ENCODE results near the gene UGCG. TPM values are rescaled to one million over a fixed set of nuclear protein-coding genes. Genes with fewer than 3 reads are reported as not detected.
A peak's percentile ranks its signal among the peaks of the same experiment; 100 is the strongest.

Gene UGCG
- total RNA-seq, 4 donors from 2014 or later: 25.0 to 203 (median 59.7) TPM

DNA sequence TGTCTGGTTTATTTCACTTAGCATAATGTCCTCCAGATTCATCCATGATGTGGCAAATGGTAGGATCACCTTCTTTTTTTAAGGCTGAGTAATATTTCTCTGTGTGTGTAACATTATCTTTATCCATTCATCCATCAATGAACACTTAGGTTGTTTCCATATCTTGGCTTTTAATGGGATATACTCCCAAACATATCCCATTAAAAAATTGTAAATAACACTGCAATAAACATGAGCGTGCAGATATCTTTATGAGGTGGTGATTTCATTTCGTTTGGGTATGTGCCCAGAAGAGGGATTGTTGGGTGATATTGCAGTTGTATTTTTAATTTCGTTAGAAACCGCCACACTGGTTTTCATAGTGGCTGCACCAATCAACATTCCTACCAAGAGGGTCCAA, 36.2 kb upstream of the UGCG start:
- ATAC-seq (ENCODE audit: low FRiP score) (no peak), DNase-seq (ENCODE audit: low spot score) (no peak)
- TF ChIP-seq, protein P1, sequence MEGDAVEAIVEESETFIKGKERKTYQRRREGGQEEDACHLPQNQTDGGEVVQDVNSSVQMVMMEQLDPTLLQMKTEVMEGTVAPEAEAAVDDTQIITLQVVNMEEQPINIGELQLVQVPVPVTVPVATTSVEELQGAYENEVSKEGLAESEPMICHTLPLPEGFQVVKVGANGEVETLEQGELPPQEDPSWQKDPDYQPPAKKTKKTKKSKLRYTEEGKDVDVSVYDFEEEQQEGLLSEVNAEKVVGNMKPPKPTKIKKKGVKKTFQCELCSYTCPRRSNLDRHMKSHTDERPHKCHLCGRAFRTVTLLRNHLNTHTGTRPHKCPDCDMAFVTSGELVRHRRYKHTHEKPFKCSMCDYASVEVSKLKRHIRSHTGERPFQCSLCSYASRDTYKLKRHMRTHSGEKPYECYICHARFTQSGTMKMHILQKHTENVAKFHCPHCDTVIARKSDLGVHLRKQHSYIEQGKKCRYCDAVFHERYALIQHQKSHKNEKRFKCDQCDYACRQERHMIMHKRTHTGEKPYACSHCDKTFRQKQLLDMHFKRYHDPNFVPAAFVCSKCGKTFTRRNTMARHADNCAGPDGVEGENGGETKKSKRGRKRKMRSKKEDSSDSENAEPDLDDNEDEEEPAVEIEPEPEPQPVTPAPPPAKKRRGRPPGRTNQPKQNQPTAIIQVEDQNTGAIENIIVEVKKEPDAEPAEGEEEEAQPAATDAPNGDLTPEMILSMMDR (IDR thresholded peaks at IDR 0.05): no peak

DNA sequence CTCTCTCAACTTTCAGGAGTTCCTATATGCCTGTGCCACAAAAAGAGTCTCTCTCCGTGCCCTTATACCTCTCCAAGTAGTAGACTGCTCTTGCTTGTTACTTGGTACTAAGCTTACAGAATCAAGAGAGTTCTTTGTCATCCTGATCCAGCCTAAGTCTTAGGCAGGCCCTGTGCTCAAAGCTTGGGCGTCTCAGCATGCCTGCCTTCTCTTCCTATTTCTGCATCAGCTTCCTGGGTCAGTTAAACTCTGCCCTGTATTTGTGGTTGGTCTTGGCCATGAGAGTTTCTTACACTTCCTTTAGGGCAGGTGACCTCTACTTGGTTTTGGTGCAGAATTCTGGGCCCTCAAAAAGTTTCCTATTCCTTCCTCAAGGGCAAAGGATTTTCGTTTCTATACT, 33.0 kb upstream of the UGCG start:
- DNase-seq (ENCODE audit: low spot score): no peak

DNA sequence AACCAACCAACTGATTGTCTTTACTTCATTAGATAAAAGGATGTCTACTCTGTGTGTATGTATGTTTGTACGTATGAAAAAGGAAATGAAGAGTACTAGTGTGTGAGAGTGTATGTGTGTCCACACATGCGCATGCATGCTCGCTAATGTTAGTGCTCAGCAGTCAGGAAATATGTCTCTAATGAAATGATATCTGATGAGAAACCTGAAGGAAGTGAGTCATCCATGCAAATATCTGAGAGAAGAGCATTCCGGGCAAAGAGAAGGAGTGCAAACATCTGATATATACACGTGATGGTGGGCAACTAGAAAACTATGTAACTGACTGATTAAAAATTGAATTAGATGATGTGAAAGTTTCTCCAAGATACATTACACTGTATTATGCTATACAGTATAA, 29.6 kb upstream of the UGCG start:
- ATAC-seq (ENCODE audit: low FRiP score) (peak; percentile 65), DNase-seq (ENCODE audit: low spot score) (no peak)
- TF ChIP-seq, protein P1 (IDR thresholded peaks at IDR 0.05): no peak

More for the DNA sequence above, 33.0 kb upstream of the UGCG start:
- no peak for ATAC-seq (ENCODE audit: low FRiP score)
- TF ChIP-seq, protein P1 (IDR thresholded peaks at IDR 0.05): no peak

DNA sequence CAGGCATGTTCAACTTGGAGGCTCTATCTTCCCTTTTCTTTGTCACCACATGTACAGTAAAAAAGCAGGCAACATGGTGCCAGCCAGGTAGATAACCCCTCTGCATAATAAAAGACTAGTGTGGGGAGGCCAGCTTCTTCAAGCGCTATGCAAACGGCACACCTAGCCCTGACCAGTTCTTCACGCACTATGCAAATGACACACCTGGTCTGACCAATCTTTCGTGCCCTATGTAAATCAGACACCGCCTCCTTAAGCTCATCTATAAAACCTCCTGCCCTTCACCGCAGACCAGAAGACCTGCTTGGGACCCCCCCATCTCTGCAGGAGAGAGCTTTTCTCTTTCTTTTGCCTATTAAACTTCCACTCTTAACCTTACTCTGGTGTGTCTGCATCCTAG, 28.1 kb upstream of the UGCG start:
- DNase-seq (ENCODE audit: low spot score) (no peak), ATAC-seq (ENCODE audit: low FRiP score) (no peak)
- TF ChIP-seq, protein P1 (IDR thresholded peaks at IDR 0.05): no peak

DNA sequence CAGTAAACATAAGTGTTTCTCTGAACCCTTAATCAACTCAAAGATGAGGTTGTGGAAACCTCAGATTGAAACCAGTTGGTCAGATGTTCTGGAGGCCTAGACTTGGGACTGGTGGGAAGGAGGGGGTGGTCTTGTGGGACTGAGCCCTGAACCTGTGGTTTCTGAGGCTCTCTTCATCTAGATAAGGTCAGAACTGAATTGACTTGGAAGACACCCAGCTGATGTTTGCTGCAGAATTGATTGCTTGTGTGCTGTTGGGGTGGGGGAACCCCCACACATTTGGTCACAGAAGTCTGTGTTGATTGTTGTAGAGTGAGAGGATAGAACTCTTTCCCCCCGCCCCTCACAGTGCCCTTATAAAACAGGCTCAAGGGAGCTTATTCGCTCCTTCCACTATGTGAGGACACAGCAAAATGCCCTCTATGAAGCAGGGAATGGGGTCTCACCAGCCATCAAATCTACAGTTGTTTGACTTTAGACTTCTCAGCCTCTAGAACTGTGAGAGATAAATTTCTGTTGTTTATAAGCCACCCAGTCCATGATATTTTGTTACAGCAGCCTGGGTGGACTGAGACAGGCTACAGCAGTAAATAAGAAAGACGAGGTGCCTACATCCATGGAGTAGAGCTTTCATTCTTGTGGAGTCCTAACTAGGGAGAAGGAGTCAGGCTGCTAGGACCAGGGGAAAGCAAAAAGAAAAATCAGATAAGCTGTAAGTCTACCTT, 25.7 kb upstream of the UGCG start:
- DNase-seq (ENCODE audit: low spot score) (no peak), ATAC-seq (ENCODE audit: low FRiP score) (no peak)
- TF ChIP-seq, protein P1 (IDR thresholded peaks at IDR 0.05): no peak

DNA sequence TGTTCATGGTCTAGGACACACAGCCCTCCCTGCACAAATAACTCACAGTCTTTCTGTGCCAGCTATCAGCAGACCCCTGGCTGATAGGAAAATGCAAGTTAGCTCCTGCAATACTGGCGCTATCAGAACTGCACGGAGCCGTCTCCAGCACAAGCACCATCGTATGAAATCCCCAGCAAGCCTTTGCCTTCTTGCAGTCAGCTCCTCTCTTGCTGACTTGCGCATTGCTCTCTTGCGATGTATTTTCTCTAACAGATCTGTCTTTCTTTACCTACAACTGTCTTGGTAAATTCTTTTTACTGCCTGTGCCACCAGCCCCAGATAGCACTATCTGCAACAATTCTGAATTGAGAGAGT, 25.1 kb upstream of the UGCG start:
- TF ChIP-seq, protein P1 (IDR thresholded peaks at IDR 0.05): no peak
- ATAC-seq (ENCODE audit: low FRiP score): no peak
- no peak for DNase-seq (ENCODE audit: low spot score)

DNA sequence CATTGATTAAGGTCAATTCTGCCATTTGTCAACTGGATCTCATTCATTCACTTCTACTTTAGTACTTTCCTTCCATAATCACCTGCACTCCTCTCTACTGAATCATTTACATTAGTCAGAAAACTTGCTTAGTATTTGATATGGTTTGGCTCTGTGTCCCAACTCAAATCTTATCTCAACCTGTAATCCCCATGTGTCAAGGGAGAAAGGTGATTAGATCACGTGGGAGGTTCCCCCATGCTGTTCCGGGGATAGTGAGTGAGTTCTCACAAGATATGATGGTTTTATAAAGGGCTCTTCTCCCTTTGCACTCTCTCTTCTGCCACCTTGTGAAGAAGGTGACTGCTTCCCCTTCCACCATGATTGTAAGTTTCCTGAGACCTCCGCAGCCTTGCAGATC, 23.7 kb upstream of the UGCG start:
- DNase-seq (ENCODE audit: low spot score): no peak
- ATAC-seq (ENCODE audit: low FRiP score): no peak
- TF ChIP-seq, protein P1 (IDR thresholded peaks at IDR 0.05): no peak
